Central memory CD8-positive, alpha-beta T cell (primary cell): ENCODE measurements around the gene C19orf81.
A peak's percentile ranks its signal among the peaks of the same experiment; 100 is the strongest.

Experiments
- ATAC-seq: fragments of 150-1000 bp; cut with Tn5 transposase; replicated peaks from 2 replicates; pipeline ENCODE4 v1.10.0; 2022; ENCODE audit warnings: mild to moderate bottlenecking, moderate FRiP score, moderate number of reproducible peaks; ENCODE audit not compliant: poor library complexity, severe bottlenecking; ENCODE audit errors: extremely low read depth
- DNase-seq, 2 donors: peaks; one replicate each; pipeline ENCODE4 v3.0.0; 2021; ENCODE audit warnings: low spot score in 2 of 2
- H3K27ac Mint-ChIP-seq: one replicate; pipeline ENCODE4 v1.8.0; 2022; ENCODE audit warnings: low read depth, mild to moderate bottlenecking, moderate library complexity, mixed read lengths
- H3K27me3 Mint-ChIP-seq: one replicate; pipeline ENCODE4 v1.8.0; 2022; ENCODE audit warnings: mixed read lengths
- H3K36me3 Mint-ChIP-seq: one replicate; pipeline ENCODE4 v1.8.0; 2022; ENCODE audit warnings: mild to moderate bottlenecking, moderate library complexity, mixed read lengths; ENCODE audit not compliant: insufficient read depth
- H3K4me1 Mint-ChIP-seq: one replicate; pipeline ENCODE4 v1.8.0; 2022; ENCODE audit warnings: mixed read lengths
- H3K4me3 Mint-ChIP-seq: one replicate; pipeline ENCODE4 v1.8.0; 2022; ENCODE audit warnings: mild to moderate bottlenecking, moderate library complexity, mixed read lengths
- H3K9me3 Mint-ChIP-seq: one replicate; pipeline ENCODE4 v1.8.0; 2022; ENCODE audit warnings: mixed read lengths

Gene C19orf81

GRCh38 chr19:50666346-50667176 is 17.3 kb downstream of the C19orf81 start:
- Mint-ChIP-seq H3K9me3 (no peaks in the 10 kb centered on the region), H3K4me1 (no peaks in the 10 kb centered on the region), H3K36me3 (peaks cover 6% of the 10 kb centered on the region), H3K27me3 (peaks cover 62% of the 10 kb centered on the region), H3K4me3 (no peak overlapping the region), H3K27ac (no peak overlapping the region)
- ATAC-seq (no peak), DNase-seq (no peak)

GRCh38 chr19:50667177-50667758 is 18.0 kb downstream of the C19orf81 start:
- no peak overlapping the region for H3K4me3 Mint-ChIP-seq
- H3K27me3 Mint-ChIP-seq = peaks cover 64% of the 10 kb centered on the region

GRCh38 chr19:50667759-50668231 is 18.6 kb downstream of the C19orf81 start:
- Mint-ChIP-seq H3K36me3 (peaks cover 6% of the 10 kb centered on the region), H3K4me1 (no peaks in the 10 kb centered on the region), H3K27ac (no peak overlapping the region), H3K4me3 (no peak overlapping the region), H3K27me3 (peaks cover 64% of the 10 kb centered on the region), H3K9me3 (no peaks in the 10 kb centered on the region)
- DNase-seq = no peak
- no peak for ATAC-seq

More at GRCh38 chr19:50667177-50667758, 18.0 kb downstream of the C19orf81 start:
- no peak for DNase-seq
- ATAC-seq = no peak
- H3K27ac Mint-ChIP-seq = no peak overlapping the region
- H3K4me1 Mint-ChIP-seq = no peaks in the 10 kb centered on the region
- peaks cover 6% of the 10 kb centered on the region for H3K36me3 Mint-ChIP-seq
- H3K9me3 Mint-ChIP-seq = no peaks in the 10 kb centered on the region

- peaks cover 64% of the 10 kb centered on the region for H3K27me3 Mint-ChIP-seq
- H3K4me3 Mint-ChIP-seq = no peak overlapping the region
- peaks cover 6% of the 10 kb centered on the region for H3K36me3 Mint-ChIP-seq
- ATAC-seq = no peak
- no peaks in the 10 kb centered on the region for H3K9me3 Mint-ChIP-seq
- no peaks in the 10 kb centered on the region for H3K4me1 Mint-ChIP-seq
- no peak overlapping the region for H3K27ac Mint-ChIP-seq
- DNase-seq = no peak
Observed at GRCh38 chr19:50668416-50668815, 19.2 kb downstream of the C19orf81 start.

GRCh38 chr19:50668879-50669278 is 19.6 kb downstream of the C19orf81 start:
- Mint-ChIP-seq H3K27ac (no peak overlapping the region), H3K4me1 (no peaks in the 10 kb centered on the region), H3K36me3 (peaks cover 6% of the 10 kb centered on the region), H3K27me3 (peaks cover 64% of the 10 kb centered on the region), H3K9me3 (no peaks in the 10 kb centered on the region), H3K4me3 (no peak overlapping the region)
- ATAC-seq = no peak
- DNase-seq = no peak

- Mint-ChIP-seq H3K4me3 (no peak overlapping the region), H3K36me3 (peaks cover 6% of the 10 kb centered on the region), H3K27ac (no peak overlapping the region), H3K4me1 (no peaks in the 10 kb centered on the region), H3K27me3 (peaks cover 64% of the 10 kb centered on the region), H3K9me3 (no peaks in the 10 kb centered on the region)
- no peak for ATAC-seq
- peak in 1 of 2 donors; percentile 12 for DNase-seq
Observed at GRCh38 chr19:50669302-50670101, 20.3 kb downstream of the C19orf81 start.

GRCh38 chr19:50670102-50670380 is 20.8 kb downstream of the C19orf81 start:
- no peak overlapping the region for H3K27ac Mint-ChIP-seq
- ATAC-seq (no peak), DNase-seq (no peak)
- no peaks in the 10 kb centered on the region for H3K9me3 Mint-ChIP-seq
- H3K36me3 Mint-ChIP-seq = peaks cover 6% of the 10 kb centered on the region
- H3K4me3 Mint-ChIP-seq = no peak overlapping the region
- no peaks in the 10 kb centered on the region for H3K4me1 Mint-ChIP-seq
- peaks cover 62% of the 10 kb centered on the region for H3K27me3 Mint-ChIP-seq

- ATAC-seq (no peak), DNase-seq (no peak)
- no peak overlapping the region for H3K4me3 Mint-ChIP-seq
- H3K27me3 Mint-ChIP-seq = peaks cover 81% of the 10 kb centered on the region
- H3K27ac Mint-ChIP-seq = no peak overlapping the region
- peaks cover 4% of the 10 kb centered on the region for H3K4me1 Mint-ChIP-seq
- H3K36me3 Mint-ChIP-seq = peaks cover 3% of the 10 kb centered on the region
- peaks cover 5% of the 10 kb centered on the region for H3K9me3 Mint-ChIP-seq
Observed at GRCh38 chr19:50673118-50673517, 23.9 kb downstream of the C19orf81 start.

- peaks cover 5% of the 10 kb centered on the region for H3K9me3 Mint-ChIP-seq
- H3K4me3 Mint-ChIP-seq = no peak overlapping the region
- peaks cover 4% of the 10 kb centered on the region for H3K36me3 Mint-ChIP-seq
- peaks cover 84% of the 10 kb centered on the region for H3K27me3 Mint-ChIP-seq
- peaks cover 15% of the 10 kb centered on the region for H3K4me1 Mint-ChIP-seq
- ATAC-seq = no peak
- no peak overlapping the region for H3K27ac Mint-ChIP-seq
- DNase-seq = no peak
Observed at GRCh38 chr19:50676625-50677197, 27.5 kb downstream of the C19orf81 start.

- Mint-ChIP-seq H3K27me3 (peaks cover 83% of the 10 kb centered on the region), H3K4me3 (no peak overlapping the region), H3K36me3 (peaks cover 4% of the 10 kb centered on the region), H3K4me1 (peaks cover 15% of the 10 kb centered on the region), H3K27ac (no peak overlapping the region), H3K9me3 (peaks cover 5% of the 10 kb centered on the region)
- no peak for DNase-seq
- ATAC-seq = no peak
Observed at GRCh38 chr19:50677636-50678035, 28.4 kb downstream of the C19orf81 start.

GRCh38 chr19:50678323-50678722 is 29.1 kb downstream of the C19orf81 start:
- peaks cover 80% of the 10 kb centered on the region for H3K27me3 Mint-ChIP-seq

More at GRCh38 chr19:50678323-50678722, 29.1 kb downstream of the C19orf81 start:
- no peak overlapping the region for H3K4me3 Mint-ChIP-seq
- H3K27ac Mint-ChIP-seq = no peak overlapping the region
- H3K4me1 Mint-ChIP-seq = peaks cover 15% of the 10 kb centered on the region
- DNase-seq (no peak), ATAC-seq (no peak)
- H3K9me3 Mint-ChIP-seq = peaks cover 5% of the 10 kb centered on the region
- peaks cover 4% of the 10 kb centered on the region for H3K36me3 Mint-ChIP-seq
